Osteoblast (primary cell): ENCODE results near the gene ZBTB7C. TPM values are rescaled to one million over a fixed set of nuclear protein-coding genes. Genes with fewer than 3 reads are reported as not detected.

Source experiments
- DNase-seq: peaks from one replicate; pipeline ENCODE4 v3.0.0; 2011; ENCODE audit warnings: low spot score, mixed read lengths; ENCODE audit not compliant: insufficient read length; ENCODE audit errors: missing footprints
- H2AFZ ChIP-seq: 2 replicates; pipeline ENCODE4 v1.6.0; 2011; ENCODE audit warnings: mild to moderate bottlenecking, low read length
- H3K27ac ChIP-seq: 2 replicates; pipeline ENCODE4 v1.5.1; 2011; ENCODE audit warnings: mild to moderate bottlenecking, low read depth, low read length, moderate library complexity
- H3K27me3 ChIP-seq: 2 replicates; pipeline ENCODE4 v1.6.0; 2012; ENCODE audit warnings: mild to moderate bottlenecking, control low read depth, inconsistent platforms, low read length, moderate library complexity; ENCODE audit not compliant: insufficient read depth
- H3K36me3 ChIP-seq: 2 replicates; pipeline ENCODE4 v1.5.1; 2011; ENCODE audit warnings: mild to moderate bottlenecking, low read length, control low read depth, moderate library complexity; ENCODE audit not compliant: insufficient read depth
- H3K4me1 ChIP-seq: 2 replicates; pipeline ENCODE4 v1.5.1; 2011; ENCODE audit warnings: mild to moderate bottlenecking, low read length, control low read depth, moderate library complexity; ENCODE audit not compliant: insufficient read depth
- H3K4me2 ChIP-seq: 2 replicates; pipeline ENCODE4 v1.6.0; 2011; ENCODE audit warnings: mild to moderate bottlenecking, low read length; ENCODE audit not compliant: insufficient read depth
- H3K4me3 ChIP-seq: fragments of 200-600 bp; sonication (generic); 3 replicates; pipeline ENCODE4 v1.5.1; 2012; ENCODE audit warnings: mild to moderate bottlenecking, low read length, inconsistent platforms; ENCODE audit not compliant: insufficient read depth
- H3K79me2 ChIP-seq: 2 replicates; pipeline ENCODE4 v1.6.0; 2012; ENCODE audit warnings: mild to moderate bottlenecking, low read length, control low read depth, inconsistent platforms; ENCODE audit not compliant: insufficient read depth
- H3K9me3 ChIP-seq: 2 replicates; pipeline ENCODE4 v1.5.1; 2011; ENCODE audit warnings: low read depth, low read length, control low read depth
- H4K20me1 ChIP-seq: 2 replicates; pipeline ENCODE4 v1.6.0; 2012; ENCODE audit warnings: mild to moderate bottlenecking, low read length, control low read depth; ENCODE audit not compliant: insufficient read depth
- total RNA-seq: library from RNA; depleted of rRNA; stranded (reverse); fragments of >200 nt; gene quantifications from 2 replicates; pipeline ENCODE4 v1.2.3, GENCODE V29; 2012
- TF ChIP-seq, protein P1 (sequence below): IDR thresholded peaks from 2 replicates; pipeline ENCODE4 v1.5.1; 2011; ENCODE audit warnings: mild to moderate bottlenecking, low read depth, low read length, moderate library complexity; ENCODE audit errors: extremely low read depth

The ZBTB7C gene
- total RNA-seq, 1 donor: 0.36 TPM

- H3K27ac ChIP-seq: no peak overlapping the region
- no peaks in the 10 kb centered on the region for H3K36me3 ChIP-seq
- DNase-seq: peak; percentile 62
- H3K4me2 ChIP-seq: no peak overlapping the region
- H3K4me1 ChIP-seq: no peaks in the 10 kb centered on the region
- H2AFZ ChIP-seq: no peak overlapping the region
- no peaks in the 10 kb centered on the region for H3K79me2 ChIP-seq
- TF ChIP-seq, protein P1, sequence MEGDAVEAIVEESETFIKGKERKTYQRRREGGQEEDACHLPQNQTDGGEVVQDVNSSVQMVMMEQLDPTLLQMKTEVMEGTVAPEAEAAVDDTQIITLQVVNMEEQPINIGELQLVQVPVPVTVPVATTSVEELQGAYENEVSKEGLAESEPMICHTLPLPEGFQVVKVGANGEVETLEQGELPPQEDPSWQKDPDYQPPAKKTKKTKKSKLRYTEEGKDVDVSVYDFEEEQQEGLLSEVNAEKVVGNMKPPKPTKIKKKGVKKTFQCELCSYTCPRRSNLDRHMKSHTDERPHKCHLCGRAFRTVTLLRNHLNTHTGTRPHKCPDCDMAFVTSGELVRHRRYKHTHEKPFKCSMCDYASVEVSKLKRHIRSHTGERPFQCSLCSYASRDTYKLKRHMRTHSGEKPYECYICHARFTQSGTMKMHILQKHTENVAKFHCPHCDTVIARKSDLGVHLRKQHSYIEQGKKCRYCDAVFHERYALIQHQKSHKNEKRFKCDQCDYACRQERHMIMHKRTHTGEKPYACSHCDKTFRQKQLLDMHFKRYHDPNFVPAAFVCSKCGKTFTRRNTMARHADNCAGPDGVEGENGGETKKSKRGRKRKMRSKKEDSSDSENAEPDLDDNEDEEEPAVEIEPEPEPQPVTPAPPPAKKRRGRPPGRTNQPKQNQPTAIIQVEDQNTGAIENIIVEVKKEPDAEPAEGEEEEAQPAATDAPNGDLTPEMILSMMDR: no peak
- H3K9me3 ChIP-seq: no peaks in the 10 kb centered on the region
- H4K20me1 ChIP-seq: no peaks in the 10 kb centered on the region
- no peak overlapping the region for H3K4me3 ChIP-seq
- H3K27me3 ChIP-seq: peaks cover 3% of the 10 kb centered on the region
Observed at GRCh38 chr18:48166336-48166875, 242.8 kb downstream of the ZBTB7C start.

- no peaks in the 10 kb centered on the region for H3K79me2 ChIP-seq
- H3K4me3 ChIP-seq: no peak overlapping the region
- H4K20me1 ChIP-seq: no peaks in the 10 kb centered on the region
- H3K27ac ChIP-seq: no peak overlapping the region
- TF ChIP-seq, protein P1: no peak
- no peak overlapping the region for H3K4me2 ChIP-seq
- no peak overlapping the region for H2AFZ ChIP-seq
- H3K27me3 ChIP-seq: peaks cover 3% of the 10 kb centered on the region
- no peaks in the 10 kb centered on the region for H3K36me3 ChIP-seq
- peak; percentile 32 for DNase-seq
- H3K4me1 ChIP-seq: no peaks in the 10 kb centered on the region
- no peaks in the 10 kb centered on the region for H3K9me3 ChIP-seq
Observed at GRCh38 chr18:48165111-48165866, 243.9 kb downstream of the ZBTB7C start.

- Histone ChIP-seq H3K36me3 (no peaks in the 10 kb centered on the region), H3K4me1 (no peaks in the 10 kb centered on the region), H2AFZ (no peak overlapping the region), H3K79me2 (no peaks in the 10 kb centered on the region), H3K4me3 (no peak overlapping the region), H3K27me3 (peaks cover 3% of the 10 kb centered on the region), H4K20me1 (no peaks in the 10 kb centered on the region), H3K27ac (no peak overlapping the region), H3K9me3 (no peaks in the 10 kb centered on the region), H3K4me2 (no peak overlapping the region)
- peak; percentile 11 for DNase-seq
- TF ChIP-seq, protein P1: no peak
Observed at GRCh38 chr18:48164701-48165100, 244.5 kb downstream of the ZBTB7C start.

GRCh38 chr18:48164116-48164515 is 245.1 kb downstream of the ZBTB7C start:
- Histone ChIP-seq H2AFZ (no peak overlapping the region), H3K4me3 (no peak overlapping the region), H3K36me3 (no peaks in the 10 kb centered on the region), H3K9me3 (no peaks in the 10 kb centered on the region), H3K27ac (no peak overlapping the region), H3K4me2 (no peak overlapping the region), H3K27me3 (peaks cover 3% of the 10 kb centered on the region), H3K4me1 (no peaks in the 10 kb centered on the region), H4K20me1 (no peaks in the 10 kb centered on the region), H3K79me2 (no peaks in the 10 kb centered on the region)
- peak; percentile 64 for DNase-seq
- TF ChIP-seq, protein P1: no peak
